HG03521 (cell line): ENCODE measurements around the gene AFAP1L2.
A peak's percentile ranks its signal among the peaks of the same experiment; 100 is the strongest.

ENCODE experiments used
- ATAC-seq: cut with Tn5 transposase; IDR thresholded peaks from one replicate; pipeline ENCODE4 v1.9.1; 2021; ENCODE audit warnings: mild to moderate bottlenecking, moderate library complexity; ENCODE audit not compliant: unreplicated experiment

The AFAP1L2 gene

DNA sequence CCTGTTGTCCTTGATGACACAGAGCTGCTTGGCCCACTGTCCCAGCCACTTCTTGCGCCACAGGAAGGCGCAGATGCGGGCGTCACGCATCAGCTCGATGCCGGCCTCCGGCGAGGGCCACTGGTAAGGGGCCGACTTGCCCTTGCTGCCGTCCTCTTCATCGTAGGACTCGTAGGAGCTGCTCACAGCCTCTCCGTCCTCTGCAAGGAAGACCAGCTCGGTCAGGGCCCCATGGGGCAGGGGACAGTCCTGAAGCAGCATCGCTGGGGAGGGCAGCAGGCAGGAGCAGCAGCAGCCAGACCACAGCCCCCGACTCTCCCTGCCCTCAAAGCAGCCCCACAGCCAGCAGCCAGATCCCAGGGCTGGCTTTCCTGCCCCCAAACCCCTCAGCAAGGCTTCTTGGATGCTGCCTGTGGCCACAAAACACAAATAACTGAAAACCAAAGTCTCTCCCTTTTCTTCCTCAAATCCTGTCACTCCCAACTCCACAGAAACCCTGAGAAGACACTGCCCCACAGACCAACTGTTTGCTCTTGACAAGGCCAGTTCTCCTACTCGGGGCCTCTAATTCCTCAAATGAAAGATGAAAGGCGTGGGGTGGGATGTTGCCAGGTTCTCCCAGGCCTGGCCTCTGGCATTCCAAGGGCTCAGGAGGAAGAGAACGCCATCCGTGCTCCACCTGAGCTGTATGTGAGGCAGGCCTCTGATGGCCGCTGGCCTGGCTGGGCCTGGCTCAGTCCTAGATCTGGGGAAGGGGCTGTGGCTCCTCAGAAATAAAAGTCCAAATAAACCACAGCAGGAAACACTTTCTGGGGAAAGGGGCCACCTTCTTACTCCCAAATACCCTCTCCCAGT lies 88.5 kb downstream of the AFAP1L2 start:
- no peak for ATAC-seq

DNA sequence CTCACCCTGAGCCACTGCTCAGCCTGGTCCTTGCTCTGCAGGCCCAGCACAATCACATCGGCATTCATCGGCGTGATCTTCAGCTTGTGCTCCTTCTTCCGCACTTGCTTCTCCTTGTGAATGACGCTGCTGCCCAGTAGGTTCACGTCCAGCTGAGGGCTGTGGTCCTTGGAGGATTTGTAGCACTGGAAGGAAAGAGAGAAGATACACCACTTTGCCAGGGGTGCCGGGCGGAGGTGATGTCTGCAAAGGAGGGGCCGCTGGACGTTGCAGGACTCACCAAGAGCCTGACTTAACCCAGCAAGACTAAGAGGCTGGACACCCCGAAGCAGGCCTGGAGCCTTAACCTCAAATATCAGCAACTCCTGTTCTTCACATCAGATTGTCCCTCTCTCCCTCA lies 90.4 kb downstream of the AFAP1L2 start:
- ATAC-seq = no peak

DNA sequence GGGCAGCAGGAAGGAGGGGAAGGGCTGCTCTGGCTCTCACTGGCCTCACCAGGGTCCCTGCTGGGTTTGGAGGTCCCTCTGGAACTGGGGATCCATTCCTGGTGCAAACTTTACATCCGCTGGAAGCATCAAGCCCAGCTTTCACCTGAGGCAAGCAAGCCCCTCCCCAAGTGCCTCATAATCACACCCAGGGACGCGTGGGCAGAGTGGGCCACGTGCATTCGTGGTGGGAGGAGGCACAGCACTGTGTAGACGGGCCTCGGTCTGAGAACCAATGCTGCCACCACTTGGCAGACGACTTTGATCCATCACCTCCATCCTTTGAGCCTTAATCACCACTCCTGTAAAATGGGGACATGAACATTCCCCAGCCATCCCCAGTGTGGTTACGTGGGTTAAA lies 91.2 kb downstream of the AFAP1L2 start:
- no peak for ATAC-seq

DNA sequence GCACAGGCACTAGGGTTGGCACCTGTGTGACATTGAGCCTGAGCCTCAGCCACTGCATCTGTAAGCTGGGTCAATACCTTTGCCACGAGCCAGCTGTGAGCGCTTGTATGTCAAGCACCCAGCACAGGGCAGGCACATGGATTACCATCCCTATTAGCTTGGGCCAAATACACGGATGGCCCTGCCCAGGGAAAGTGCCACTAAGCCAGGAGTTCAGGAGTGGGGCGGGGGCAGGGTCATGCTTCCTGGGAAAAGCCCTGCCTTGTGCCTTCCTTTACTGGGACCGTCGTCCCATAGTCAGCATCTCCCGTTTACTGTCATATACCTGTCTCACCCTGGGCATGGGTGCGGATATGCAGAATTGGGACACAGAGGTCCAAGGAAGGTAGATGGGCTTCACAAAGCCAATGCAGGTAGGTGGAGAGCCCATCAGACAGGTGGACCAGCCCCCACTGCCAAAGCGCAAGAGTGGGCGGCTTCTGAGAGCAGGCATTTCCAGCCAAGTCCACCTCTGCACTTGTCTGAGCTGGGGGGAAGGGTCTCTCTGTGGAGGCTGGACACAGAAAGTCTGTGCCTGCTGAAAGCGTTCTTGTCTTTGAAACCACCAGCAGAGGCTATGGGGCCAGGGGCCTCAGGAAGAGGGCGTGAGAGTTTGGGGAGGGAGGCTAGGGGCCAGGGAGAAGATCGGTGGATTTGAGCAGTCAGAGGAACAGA lies 92.6 kb downstream of the AFAP1L2 start:
- no peak for ATAC-seq

DNA sequence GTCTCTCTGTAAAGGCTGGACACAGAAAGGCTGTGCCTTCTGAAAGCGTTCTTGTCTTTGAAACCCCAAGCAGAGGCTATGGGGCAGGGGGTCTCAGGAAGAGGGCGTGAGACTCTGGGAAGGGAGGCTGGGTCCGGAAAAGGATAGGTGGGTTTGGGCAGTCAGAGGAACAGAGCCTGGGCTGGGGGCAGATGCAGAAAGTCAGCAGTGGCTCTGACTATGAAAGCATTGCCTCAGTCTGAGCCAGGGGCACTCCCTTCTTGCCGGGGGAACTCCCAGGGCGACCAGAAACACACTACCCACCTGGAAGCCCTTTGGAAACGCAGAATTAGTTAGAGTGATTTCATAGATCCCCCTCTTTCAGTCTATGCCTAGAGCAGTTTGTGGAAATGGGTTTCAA lies 93.3 kb downstream of the AFAP1L2 start:
- no peak for ATAC-seq

DNA sequence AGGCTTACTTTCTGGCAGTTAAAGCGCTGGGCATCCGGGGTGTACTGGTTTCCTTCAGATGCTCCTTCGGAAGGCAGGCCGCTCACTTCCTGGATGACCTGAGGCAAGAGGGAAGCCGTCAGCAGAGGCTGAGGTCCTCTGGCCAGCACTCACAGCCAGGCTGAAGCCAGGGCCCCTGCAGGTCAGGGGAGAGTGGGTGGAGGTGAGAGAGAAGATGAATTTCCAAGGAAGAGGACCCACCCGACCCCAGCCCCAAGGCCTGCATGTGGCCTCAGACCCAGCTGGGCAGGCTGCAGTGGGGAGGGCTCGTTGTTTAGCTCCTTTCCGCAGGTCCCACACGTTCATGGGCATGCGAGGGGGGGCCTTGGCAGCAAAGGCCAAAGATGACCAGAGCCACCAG lies 94.0 kb downstream of the AFAP1L2 start:
- no peak for ATAC-seq

DNA sequence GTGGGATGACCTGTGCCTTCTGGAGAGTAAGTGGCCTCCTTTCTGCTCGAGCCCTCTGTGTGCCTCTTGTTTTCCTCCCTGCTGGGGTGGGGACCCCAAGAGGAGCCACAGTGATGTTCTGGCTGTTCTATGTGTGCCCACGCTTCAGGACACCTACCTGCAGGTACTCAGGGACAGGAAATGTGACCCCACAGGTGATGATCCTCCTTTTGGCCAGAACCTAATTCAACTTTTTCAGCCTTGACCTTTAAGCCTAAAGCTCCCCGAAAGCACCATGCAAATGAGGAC lies 95.0 kb downstream of the AFAP1L2 start:
- ATAC-seq = no peak

DNA sequence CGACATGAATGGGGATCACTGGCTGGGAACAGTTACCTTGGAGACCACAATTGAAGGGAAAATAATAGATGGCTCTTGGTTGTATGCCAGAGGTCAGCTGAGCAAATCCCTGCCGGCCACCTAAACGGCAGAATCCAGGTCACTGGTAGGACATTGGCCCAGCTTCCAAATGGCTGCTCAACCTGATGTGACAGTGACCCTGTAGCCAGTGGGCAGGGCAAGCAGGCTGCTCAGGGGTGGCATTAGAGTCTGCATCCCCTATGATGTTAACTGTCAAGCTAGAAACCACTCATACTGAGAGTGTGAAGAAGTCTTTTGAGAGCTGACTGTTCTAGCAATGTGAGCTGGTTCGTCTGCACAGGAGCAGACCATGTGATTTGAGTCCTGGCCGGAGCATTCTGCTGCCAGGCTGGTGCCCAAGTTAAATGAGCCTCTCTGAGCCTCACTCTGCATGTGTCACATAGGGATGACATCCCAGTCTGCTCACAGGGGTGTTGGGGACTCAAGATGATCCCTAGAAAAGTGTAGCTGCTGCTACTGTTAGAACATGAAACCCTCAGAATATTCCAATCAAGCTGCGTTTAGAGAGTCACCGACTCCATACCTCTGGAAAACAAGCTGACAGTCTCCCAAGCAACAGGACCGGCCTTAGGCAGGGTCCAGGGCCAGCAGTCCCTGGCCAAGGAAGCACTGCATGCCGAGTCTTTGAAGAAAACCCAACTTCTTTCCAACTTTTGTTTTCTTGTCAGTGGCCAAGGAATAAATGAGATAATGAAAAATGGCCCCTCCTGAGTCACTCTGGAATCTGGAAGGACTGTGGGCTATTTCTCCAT lies 95.6 kb downstream of the AFAP1L2 start:
- no peak for ATAC-seq

DNA sequence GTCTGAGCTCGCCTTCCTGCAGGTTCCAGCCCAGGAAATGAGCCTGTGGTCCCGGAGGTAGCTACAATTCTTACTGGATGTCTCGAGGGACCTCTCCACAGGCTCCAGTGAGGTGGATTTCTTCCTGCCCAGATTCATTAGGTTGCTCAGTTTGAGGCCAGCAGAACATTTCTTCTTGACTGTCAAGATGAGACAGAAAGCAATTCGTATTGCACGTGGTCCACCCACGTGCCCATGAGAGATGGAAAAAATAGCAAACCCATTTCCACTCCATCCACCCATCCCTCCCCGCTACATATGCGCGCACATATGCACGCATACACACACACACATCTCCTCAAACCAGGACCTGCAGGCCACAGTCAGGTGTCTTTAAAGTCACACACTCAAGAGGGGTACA lies 96.6 kb downstream of the AFAP1L2 start:
- ATAC-seq = no peak

DNA sequence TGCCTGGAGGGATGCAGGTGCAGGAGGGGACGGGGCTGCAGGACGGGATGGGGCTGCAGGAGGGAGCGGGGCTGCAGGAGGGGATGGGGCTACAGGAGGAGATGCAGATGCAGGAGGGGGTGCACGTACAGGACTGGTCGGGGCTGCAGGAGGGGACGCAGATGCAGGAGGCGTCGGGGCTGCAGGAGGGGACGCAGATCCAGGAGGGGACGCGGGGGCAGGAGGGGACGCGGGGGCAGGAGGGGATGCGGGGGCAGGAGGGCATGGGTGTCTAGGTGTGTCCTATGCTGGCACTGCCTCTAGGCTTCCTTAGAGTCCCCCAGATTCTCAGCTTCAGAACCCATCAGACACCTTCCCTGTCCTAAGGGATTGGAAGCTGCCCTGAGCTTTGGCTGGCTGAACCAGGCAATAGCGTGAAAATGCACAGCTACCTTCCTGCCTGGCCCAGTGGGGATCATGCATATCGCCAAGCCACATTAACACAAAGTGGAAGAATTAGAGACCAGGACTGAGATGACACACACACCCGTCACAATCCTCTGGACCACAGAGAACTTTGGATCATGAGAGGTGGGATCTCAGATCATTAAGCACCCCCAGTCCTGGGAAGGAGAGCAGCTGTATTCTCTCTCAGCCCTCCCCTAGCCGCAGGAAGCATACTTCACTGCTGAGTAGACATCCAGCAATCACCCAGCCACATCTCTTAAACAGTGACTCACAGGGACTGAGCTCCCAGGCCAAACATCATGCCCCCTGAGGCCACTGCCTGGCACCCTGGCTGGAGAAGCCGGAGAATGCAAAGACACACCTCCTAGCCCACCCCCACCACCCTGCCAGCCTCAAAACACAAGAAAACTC lies 98.0 kb downstream of the AFAP1L2 start:
- ATAC-seq = no peak

DNA sequence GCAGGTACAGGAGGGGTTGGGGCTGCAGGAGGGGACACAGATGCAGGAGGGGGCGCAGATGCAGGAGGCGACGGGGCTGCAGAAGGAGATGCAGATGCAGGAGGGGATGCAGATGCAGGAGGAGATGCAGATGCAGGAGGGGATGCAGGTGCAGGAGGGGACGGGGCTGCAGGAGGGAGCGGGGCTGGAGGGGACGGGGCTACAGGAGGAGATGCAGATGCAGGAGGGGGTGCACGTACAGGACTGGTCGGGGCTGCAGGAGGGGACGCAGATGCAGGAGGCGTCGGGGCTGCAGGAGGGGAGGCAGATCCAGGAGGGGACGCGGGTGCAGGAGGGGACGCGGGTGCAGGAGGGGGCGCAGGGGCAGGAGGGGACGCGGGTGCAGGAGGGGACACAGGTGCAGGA lies 98.8 kb downstream of the AFAP1L2 start:
- no peak for ATAC-seq

DNA sequence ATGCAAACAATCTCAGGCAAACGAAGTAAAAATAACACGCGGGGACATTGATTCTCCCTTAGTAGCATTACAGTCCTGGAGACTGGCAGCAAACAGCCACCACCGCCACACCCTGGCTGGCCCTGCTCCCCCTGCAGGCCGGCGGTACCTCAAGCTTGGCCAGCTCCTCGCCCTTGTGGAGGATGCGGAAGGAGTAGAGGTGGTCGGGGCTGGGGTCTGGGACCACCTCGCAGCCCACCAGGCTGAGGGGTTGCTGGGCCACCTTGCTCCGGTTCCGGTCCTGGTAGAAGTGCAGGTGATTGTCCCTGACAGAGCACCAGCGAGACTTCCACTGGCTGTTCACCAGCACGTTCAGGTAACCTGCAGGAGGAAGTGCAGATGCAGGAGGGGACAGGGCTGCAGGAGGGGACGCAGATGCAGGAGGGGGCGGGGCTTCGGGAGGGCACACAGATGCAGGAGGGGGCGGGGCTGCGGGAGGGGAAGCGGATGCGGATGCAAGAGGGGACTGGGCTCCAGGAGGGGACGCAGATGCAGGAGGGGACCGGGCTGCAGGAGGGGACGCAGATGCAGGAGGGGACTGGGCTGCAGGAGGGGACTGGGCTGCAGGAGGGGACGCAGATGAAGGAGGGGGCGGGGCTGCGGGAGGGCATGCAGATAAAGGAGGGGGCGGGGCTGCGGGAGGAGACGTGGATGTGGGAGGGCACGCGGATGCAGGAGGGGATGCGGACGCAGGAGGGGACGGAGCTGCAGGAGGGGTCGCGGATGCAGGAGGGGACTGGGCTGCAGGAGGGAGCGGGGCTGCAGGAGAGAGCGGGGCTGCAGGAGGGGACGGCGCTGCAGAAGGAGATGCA lies 99.5 kb downstream of the AFAP1L2 start:
- peak; percentile 69 for ATAC-seq

DNA sequence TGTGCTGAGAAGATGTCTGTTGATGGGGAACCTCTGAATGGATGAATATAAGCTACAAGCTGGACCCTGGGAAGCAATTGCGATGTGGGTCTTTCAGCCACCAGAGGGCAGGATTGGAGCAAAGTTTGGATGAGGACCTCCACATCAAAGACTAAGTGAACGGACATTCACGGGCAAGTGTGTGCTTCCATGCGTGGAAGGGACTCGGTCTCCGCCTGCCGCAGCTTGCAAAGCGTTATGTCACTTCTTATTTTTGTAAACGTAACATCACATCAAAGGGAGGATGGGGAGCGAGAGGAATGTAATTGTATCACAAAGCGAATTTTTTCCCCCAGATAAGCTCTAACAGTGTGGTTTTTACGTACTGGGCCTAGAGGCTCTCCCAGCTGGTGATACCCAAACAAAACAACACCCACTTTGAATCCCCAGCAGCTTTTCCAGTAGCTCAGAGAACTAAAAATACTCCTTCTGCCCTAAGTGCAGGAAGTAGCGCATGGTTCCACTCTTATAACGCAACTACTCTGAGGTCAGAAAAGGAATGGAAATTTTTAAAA lies 100.2 kb downstream of the AFAP1L2 start:
- ATAC-seq = peak; percentile 69

DNA sequence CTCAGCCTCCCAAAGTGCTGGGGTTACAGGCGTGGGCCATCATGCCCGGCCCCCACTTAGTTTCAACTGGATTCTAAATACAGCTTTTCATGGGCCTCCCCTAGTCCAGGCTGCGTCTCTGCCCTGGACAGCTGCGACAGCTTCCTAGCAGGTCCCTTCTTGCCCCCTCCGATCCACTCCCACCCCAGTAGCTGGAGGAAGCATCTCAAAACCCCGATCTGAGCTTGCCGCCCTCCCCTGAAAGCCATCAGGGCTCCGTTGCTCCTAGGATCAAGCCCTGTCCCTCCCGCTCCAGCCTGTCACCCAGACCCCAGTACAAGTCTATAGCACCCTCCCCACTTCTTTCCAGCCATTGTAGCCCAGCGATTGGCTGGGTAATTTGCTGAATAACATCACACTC lies 100.7 kb downstream of the AFAP1L2 start:
- no peak for ATAC-seq

DNA sequence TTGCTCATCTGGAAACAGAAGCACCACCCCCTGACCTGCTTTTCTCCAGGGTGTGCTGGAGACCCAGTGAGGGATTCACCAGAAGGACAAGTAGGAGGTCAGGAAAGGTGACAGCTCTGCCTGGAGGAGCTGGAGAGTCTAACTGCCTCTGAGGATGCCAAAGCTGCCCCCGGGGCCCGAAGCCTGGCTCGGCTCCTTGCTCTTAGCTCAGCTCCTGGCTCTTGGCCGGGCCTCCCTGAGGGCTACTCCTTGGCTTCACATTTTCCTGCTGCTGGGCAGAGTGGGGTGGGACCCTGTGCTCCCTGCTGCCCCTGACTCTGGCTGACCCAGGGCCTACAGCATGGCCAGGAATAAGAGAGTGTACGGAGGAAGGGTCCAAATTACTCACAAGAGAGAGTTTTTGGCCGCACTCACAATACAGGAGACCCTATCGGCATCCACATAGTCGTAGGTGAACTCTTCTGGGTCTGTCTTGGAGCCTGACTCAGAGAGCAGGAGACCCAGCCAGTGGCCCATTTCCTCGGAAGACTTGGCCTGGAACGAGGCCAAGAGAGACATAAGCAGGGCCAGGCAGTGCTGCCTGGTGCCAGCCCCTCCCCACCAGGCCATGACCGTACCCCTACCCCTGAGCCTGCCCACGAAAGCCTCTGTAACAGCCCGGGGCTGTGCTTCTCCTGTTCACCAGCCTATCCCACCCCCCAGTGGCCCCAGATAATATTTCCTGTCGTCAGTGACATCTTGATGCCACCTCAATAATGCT lies 102.2 kb downstream of the AFAP1L2 start:
- no peak for ATAC-seq

DNA sequence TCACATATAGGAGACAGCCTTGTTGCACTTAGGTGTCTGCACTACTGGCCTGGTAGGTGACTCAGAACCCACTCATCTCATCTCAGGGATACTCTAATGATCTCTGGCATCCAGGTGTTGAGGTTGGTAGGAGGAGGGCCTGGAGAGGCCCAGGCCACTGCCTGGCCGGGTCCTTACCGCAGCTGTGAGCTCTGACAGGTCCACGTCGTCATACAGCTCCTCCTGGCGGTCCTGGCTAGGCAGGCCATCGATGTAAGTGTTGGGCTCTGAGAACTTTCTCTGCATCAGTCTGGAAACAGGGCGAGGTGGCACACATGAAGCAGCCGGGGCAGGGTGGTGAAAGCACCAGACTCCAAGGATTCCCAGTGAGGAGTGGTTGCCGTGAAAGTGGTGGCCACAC lies 103.1 kb downstream of the AFAP1L2 start:
- no peak for ATAC-seq

DNA sequence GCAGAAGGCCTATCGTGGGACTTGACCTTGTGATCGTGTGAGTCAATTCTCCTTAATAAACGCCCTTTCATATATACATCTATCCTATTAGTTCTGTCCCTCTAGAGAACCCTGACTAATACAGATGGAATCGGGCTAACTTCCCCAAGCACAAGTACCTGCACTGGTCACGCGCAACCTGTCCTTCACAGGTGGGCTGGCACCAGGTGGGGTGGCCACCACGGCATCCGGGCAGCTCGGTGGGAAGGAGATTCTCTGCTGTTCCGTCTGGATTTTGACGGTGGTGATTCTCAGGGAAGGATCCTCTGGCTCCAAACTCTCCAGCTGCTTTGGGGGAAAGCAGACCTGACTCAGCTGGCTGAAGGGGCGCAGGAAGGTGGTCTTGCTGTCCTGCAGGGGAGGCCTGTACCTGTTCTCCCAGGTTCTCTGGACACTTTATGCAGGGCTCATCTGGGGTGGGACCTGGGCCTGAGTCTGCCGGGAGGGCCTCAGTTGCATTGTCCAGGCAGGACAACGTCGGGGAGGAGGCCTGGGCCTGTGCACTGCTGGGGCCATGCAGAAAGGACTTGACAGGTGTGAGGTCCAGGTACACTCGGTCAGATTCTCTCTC lies 104.2 kb downstream of the AFAP1L2 start:
- no peak for ATAC-seq

DNA sequence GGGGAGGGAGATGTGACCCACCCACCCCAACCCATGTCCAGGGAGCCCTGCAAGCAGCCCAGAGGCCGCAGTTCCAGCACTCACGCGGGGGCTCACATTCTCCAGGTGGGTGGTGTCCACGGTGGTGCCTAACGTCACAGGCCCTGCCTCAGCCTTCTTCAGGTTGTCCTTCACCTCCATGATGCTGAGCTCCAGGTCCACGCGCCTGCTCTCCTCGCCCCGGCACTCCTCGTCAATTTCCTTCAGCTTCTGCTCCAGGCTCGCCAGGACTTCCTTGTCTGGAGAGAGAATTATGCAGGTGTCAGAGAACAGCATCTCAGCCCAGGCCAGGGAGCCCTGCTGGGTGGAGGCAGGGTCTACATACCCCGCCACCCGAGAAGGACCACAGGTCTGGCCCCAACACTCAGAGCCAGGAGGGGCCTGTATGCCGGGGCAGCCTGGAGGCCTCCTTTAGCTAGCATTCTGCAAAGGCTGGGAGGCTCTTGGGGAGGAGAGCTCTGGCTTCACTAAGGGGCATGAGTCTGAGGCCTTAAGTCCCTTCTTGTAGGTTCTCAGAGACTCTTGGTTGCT lies 107.1 kb downstream of the AFAP1L2 start:
- ATAC-seq = no peak
